Activated CD4-positive, alpha-beta T cell treated with anti-CD3 and anti-CD28 coated beads, Interleukin-2, amount 50 U/mL, for 1 hour (primary cell): ENCODE data around the gene RBM28.
"Not testable (repeated sequence)": the region's sequence is repeated elsewhere in the genome, so short reads cannot be mapped to it uniquely, and the experiment has no call there.

Experiments
- DNase-seq: peaks from one replicate; pipeline ENCODE4 v3.0.0-alpha.2; 2020

Gene RBM28

DNA sequence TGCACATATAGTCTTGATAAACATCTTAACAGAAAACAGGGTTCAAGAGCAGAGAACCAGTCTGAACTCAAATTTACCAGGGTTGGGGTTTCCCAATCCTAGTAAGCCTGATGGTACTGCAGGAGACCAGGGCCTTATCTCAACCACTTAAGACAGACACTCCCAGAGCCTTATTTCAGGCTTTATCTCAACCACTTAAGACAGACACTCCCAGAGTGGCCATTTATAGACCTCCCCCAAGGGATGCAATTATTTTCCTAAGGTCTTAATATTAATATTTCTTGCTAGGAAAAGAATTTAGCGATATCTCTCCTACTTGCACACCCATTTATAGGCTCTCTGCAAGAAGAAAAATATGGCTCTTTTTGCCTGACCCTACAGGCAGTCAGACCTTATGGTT, 63.3 kb downstream of the RBM28 start:
- not testable (repeated sequence) for DNase-seq

DNA sequence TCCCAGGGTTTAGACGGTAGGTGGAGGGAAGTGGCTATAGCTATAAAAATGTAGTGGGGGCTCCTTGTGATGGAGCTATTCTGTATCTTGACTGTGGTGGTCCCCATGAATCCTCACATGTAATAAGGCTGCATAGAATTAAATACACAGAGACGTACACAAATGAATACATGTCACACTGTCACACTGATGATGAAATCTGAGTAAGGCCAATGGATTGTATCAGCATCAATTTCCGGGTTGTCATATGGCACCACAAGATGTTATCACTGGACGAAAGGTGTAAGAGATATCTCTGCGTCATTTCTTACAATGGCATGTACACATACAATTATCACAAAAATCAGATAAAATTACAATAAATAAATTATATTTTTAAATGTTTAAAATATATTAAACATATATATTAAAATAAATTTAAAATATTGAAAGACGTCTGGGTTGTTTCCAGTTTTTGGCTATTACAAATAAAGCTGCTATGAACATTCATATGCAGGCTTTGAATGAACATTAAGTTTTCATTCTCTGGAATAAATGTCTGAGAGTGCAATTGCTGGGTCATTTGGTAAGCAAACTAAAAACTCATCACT, 64.5 kb downstream of the RBM28 start:
- no peak for DNase-seq

DNA sequence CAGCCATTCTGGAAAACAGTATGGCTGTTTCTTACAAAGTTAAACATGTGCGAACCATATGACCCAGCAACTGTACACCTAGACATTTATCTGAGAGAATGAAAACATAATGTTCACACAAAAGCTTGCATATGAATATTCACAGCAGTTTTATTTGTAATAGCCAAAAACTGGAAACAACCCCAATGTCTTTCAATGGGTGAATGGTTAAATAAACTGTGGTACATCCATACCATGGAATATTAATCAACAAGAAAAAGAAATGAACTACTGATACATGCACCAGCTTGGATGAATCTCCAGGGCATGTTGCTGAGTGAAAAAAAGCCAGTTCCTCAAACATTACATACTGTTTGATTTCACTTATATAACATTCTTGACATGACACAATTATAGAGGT, 65.3 kb downstream of the RBM28 start:
- no peak for DNase-seq

DNA sequence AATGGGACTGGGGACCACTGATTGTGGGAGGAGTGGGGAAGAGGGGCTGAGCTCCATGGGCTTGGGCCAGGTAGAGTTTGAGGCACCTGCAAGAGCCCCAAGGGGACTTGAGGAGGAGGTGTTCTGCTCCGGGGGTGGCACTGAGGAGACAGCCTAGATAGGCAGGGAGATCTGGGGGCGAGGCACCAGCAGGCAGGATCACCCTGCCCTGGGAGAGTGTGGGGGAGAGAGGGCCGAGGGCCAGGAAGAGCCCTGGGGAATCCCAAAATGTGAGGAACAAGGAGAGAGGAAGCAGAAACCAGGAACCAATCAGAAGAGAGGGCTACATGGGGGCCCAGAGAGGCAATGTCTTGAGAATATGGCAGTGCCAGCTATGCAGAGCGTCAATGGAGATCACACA, 68.0 kb downstream of the RBM28 start:
- no peak for DNase-seq

DNA sequence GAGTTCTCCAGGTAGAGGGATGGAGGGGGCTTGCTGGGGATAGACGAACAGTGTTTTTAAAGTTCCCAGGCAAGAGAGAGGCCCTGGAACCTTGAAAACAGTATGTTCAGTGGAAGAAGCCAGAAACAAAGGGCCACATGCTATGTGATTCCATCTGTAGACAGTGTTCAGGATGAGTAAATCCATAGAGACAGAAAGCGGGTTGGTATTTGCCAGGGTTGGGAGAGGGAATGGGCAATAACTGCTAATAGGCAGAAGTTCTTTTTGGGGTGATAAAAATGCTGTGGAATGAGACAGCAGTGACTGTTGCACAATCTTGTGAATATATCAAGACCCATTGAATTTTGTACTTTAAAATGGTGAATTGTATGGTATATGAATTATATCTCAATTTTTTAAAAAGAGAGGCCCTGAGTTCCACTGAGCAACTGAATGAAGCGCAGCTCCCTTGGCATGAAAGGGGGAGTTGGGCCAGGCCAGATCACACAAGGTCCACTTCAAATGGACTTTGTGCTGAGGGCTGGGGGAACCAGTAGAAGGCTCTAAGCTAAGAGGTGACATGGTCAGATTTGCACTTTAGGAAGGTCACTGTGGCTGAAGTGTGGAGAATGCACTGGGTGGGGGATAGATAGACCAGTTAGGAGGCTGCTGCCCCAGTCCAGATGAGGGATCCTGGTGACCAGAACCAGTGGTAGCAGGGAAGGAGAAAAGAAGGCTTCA, 68.7 kb downstream of the RBM28 start:
- DNase-seq, result no peak

DNA sequence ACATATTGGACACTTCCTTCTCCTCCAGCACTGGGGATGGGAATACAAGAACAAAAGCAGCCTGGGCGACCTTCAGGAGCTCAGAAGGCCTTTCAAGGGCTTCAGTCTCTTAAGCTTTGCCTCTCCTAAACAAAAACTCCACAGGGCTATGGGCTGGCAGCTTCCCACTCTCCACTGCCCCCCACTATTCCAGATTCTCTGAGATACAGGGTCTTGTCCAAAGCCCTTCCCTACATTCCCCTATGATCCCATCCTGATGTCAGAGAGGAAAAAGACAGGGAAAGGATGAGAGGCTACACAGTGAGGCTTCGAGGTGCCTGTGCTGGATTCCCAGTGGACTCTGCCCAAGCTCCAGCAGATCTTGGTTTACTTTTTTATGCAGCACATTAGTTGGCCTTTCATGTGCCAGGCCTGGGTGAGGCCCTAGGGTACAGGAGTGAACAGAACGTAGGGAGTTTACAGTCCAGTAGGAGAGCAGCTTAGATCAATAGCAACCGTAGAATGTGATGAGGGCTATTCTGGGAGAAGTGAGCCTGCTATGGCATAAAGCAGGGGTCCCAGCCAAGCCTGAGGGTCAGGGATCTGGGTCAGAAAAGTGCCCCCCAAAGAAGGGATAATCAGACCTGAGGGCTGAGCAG, 69.3 kb downstream of the RBM28 start:
- no peak for DNase-seq

DNA sequence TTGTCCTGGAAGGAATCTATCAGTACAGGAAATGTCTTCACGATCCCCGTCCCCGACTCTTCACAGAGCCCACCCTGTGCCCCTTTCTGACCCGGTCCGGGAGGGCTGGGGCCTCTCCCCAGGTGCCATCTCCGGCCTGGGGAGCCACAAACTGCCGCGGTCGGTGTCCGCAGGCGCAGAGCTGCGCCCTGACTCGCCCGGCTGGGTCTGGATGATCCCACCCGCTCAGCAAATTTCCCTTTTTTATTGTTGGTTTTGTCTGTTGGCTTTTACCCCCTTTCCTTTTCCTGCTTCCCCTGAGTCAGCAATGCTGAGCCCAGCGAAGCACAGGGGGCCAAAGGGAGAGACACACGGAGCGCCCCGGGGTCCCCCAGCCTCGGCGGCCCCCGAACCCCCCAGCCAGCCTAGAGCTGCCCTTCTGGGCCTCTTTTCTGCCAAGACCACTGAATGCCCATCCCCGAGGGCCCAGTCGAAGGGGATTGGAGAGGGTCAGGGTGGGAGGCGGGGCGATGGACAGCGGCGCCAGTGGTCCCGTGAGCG, 71.7 kb downstream of the RBM28 start:
- DNase-seq, result no peak

DNA sequence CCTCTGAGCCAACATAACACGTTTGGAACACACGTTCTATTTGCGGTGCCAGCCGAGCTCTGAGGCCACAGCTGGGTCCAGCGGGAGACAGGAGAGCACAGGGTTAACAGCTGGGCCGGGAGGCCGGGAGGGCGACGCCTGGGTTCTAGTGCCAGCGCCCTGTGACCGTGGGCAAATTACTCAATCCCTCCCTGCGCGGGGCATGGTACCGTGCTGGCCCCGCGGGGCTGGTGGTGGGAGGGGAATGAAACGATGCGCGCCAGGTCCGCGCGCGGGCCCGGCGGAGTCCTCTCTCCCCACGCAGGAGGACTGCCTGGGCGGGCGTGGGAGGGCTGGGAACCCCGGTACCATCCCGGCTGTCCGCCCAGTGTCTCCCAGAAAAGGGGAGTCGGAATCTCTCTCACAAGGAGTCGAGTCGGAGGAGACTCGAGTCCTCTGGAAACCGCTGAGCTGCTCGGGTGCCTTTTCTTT, 72.2 kb downstream of the RBM28 start:
- DNase-seq, result no peak

DNA sequence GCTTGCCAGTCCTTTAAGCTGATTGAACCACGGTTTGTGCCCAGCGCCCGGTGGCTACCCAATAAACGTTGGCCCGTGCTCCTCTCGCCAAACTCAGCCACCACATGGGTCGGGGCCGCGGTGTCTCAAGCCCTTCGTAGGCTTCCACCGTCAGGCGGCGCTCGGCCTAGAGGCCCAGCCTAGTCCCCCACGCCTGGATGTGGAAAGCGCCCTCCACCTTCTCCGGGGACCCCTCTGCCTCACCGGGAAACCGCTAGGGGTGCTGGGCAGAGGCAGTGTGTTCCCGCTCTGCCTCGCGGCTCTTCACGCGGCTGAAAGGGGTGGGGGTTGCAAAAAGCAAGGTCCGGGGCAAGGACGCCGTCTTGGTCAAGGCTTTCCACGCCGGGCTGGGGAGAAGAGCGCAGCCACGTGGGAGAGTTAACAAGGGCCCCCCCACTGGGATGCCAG, 72.9 kb downstream of the RBM28 start:
- no peak for DNase-seq

DNA sequence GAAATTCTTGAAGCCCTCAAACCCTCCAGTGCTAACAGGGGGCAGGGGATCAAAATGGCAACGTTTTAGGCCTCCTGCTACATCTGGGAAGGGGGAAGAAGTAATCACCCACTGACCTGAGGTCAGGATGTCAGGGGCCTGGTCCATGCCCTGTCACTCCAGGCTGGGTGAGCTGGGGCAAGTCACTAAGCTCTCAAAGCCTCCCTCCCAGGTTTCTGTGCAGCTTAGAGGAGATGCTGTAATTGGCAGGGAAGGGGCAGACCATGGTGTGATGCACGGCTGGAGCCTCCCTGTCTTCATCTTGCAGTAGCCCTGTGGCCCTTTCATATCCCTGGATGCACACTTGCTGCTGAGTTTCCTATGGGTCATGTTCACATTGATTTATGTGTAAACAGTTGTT, 75.5 kb downstream of the RBM28 start:
- DNase-seq, result no peak

DNA sequence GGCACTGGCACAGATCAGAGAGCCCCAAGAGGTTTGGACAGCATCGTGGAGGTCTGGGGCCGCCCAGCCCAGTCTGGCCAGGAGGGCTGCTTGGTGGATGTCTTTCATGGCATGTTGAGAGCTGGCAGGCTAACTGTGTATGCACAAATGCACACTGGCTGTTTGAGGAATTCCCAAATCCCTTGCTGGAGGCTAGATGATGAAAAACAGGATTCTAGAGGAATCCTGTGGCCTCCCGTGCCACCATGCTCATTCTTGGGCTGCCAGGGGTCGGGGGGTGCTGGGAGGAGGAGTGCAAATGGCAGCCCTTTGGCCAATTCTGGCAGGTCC, 76.1 kb downstream of the RBM28 start:
- DNase-seq, result no peak

DNA sequence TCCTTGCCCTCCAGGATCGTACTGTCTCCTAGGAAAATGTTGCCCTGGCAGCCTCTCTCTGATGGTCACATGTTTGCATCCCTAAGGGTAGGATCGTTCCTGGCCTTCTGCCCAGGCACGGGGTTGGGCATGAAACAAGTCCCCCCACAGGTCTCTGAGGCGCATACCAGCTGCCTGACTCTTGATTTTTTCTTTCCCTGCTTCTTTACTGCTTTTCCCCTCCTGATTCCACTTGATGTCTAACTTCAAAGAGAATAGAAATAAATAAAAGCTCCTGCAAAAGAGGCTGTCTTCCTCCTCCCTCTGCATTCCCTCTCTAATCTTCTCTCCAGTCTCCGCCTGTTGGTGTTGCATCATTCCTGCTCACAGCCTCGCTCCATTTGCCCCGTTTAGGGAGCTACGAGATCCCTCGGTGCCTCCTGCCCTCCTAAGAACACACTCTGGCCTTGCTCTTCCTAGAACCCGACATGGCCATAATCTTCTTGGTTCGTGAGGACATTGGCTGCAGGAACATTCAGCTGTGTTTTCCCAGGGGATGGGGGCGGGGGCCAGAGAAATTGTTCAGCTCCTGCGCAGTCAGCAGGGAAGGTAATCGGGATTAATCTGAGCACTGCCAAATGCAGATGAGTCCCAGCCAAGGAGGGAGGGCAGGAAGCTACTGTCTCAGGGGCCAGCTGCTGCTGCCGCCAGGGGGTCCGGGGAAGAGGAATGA, 76.7 kb downstream of the RBM28 start:
- no peak for DNase-seq

DNA sequence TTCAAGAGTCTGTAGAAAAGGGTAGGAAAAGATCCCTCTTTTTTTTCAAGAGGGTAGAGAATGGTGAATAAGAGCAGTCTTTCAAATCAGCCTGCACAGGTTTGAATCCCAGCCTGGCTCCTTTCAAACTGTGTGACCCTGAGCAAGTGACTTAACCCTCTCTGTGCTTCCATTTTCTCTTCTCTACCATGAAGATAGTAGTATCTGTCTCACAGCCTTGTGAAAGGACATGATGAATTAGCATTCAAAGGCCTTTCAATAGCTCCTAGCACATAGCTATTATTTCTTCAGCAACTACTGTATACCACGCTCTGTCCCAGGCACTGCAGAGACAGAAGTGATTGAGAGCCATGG, 77.2 kb downstream of the RBM28 start:
- DNase-seq, result no peak

DNA sequence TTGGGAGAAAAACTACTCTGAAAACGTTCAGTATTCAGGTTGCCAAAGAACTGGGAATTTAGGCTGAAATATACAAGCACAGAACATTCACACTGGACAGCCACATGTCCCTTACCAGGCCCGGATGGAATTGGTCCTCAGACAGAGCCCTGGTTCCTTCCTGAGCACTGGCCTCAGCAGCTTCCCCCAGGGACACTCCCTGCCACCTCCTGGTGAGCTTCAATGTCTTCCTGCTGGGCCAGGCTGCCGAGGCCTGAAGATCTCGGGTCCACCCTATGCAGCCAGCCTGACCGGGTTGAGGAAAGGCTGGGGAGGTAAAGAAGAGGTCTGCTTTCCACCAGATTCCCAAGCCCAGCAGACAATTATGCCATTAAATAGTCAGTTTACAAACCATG, 77.8 kb downstream of the RBM28 start:
- no peak for DNase-seq

DNA sequence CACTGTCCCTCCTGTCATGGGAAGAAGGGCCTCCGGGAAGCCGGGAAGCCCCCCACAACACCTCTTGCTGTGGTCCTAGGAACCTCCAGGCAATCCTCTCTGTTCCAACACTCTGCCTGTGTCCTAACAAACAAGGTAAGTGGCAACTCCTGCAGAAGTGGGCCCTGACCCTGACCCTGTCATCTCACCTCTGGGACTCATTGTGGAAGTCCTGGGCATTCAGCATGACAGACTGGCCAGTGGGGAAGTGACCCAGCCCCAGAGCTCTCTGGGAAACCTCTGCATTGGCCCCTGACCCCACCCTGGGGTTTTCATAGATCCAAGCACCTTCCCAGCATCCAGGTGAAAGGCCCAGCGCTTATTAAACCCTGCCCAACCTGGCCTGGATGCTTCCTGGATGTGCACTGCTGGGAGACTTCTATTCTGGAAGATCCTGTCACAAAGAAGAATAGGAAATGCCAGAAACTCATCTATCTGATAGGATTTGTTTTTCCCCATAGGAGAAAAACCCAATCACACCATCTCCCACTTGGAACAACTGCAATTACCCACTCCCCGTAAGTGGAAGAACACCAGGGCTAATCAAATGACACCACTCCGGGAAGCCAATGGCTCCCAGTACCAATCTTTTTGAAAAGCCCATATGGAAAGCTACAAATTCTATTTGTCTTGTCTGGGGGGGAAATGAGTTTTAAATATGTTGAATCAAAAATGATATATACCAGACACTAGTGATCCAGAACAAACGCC, 78.4 kb downstream of the RBM28 start:
- DNase-seq, result no peak

DNA sequence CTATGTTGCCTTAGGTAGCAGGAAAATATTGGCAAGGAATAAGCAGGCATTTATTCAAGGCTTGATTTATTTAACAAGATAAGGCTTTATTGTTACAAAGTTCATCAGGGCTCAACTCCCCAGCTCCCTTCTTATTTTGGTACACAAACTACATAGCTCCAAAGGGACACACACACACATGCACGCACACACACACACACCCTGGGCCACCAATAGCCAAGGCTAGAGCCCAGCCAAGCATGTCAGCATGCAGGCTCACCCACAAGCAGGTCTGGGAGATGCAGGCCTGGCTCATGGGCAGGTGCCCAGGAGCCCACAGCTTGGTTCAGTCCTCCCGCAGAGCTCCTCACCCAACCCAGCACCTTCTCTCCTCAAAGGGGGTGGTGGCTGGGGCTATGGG, 79.2 kb downstream of the RBM28 start:
- no peak for DNase-seq

DNA sequence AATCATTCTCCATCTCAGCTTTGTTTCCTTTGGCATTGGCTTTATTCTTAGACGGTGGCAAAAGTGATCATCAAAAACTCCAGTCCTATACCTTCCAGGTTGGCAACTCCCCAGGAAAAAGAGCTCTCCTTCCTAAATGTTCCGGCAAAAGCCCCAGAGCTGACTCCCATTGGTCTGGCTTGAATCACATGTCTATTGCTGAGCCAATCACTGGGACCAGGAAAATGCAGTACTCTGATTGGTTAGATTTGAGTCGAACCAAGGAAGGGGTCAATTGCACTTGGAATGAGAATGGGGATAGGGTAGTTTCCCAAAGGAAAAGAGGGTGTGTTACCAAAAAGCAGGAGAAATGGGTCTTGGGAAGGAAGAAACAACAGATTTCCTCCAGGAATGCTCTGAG, 80.3 kb downstream of the RBM28 start:
- no peak for DNase-seq

DNA sequence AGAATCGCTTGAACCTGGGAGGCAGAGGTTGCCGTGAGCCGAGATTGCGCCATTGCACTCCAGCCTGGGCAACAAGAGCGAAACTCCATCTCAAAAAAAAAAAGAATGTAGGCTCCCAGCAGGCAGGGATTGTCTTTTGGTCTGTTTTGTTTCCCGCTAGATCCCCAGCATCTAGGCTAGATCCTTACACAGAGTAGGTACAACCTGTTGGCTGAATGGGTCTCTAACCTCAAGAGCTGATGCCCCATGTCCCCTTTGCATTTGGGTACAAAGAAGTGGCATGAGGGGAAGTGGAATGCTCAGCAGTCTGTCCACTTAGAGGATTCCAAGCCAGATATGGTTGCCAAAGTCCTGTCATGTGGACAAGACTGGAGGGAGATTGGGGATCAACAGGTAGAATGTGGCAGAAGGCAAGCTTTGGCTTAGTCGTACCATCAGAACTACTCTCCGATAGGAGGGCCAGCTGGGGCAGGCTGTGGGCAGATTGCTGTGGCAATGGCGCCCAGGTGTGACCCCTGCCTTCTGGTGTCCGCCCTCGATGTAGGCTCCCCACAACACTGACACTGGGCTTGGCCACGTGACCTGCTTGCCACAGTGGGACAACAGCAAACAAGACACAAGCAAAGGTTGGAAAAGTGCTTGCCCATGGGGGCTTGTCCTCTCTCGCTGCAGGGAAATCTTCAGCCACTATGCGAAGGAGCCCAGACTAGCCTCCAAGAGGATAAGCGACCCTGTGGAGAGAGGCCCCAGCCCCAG, 81.3 kb downstream of the RBM28 start:
- DNase-seq, result no peak

DNA sequence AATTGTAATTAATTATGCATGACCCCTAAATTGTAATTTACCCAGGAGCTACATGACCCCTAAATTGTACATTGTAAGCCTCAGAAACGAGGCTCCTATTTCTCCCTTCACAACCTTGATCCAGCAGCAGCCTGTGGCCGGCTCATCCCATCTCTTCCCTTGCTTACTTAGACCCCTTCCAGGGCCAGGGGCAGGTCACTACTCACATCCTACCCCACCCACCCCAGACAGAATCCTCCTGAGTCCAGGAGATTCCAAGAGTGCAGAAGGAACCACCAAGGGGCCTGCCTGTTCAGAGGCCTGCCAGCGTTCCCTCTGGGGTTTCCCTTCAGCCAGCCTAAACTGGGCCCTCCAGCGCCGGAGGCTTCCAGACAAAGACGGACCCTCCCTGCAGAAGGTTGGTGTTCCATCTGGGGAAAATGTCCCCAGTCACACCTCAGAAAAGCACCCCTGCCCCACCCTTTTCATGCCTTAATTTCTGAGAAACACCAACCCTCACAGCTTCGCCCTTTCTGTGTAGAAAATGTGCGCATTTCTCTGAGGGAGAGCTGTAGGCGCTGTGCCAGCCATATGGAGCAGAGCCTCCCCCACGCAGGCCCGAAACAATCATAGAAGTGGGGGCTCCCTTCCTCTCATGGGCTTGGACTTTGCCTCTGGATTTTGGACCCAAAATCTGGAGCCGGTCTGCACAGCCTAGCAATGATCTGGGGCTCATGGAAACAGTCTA, 83.5 kb downstream of the RBM28 start:
- DNase-seq, result no peak

DNA sequence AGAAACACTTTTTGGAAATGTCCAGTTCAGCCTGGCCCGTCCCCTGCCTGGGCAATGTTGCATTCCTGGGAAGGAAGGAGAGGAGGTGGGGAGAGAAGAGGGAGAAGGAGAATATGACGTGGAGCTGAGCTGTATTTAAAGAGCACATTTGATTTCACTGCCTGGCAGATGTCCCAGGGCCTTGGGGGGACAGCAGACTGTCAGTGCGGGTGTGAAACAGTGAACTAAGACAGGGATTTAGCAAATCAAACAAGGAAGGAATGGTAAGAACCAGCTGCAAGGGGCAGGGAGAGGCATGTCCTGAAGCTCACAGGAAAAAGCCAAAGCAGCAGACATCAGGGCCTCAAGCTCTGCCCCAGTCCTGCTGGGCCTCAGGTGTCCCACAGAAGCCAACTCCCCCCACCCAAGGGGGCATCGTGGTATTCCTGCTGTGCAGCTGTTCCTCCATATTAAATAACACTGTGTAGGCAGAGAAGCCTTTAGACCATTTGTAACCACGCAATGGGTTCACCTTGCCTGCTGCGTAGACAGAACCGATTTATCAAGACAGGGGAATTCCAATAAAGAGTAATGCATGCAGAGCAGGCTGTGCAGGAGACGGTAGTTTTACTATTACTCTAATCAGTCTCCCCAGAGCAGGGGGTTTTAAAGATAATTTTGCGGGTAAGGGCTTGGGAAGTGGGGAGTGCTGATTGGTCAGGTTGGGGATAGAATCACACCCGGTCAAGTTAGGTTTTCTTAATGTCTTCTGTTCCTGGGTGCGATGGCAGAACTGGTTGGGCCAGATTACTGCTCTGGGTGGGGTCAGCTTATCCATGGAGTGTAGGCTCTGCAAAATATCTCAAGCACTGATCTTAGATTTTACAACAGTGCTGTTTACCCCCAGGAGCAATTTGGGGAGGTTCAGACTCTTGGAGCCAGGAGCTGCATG, 84.3 kb downstream of the RBM28 start:
- no peak for DNase-seq
